Heart left ventricle (tissue), 13 donors: Measurements from ENCODE around the gene CACNG6.

Source experiments
- POLR2A ChIP-seq, 2 donors: fragments of 450-650 bp; IDR thresholded peaks; one replicate each; pipeline ENCODE4 v1.6.1; 2017; ENCODE audit warnings: antibody characterized with exemption in 2 of 2, mild to moderate bottlenecking in 2 of 2, moderate library complexity in 2 of 2
- TF ChIP-seq, protein P1 (sequence below), 12 donors: fragments of 200-600 bp; sonication (generic) in 4 of 12; IDR thresholded peaks; one replicate each; pipeline versions ENCODE4 v1.5.0 to v1.8.0; 2018 to 2022; ENCODE audit warnings: antibody characterized with exemption in 12 of 12, mild to moderate bottlenecking in 5 of 12
- donor health status: ischemic (EF 13 %, LVEDD 7.1; RV severe dilation, severe dysfunction).
- donor health status: DM: no; HTN: yes; CAD: no.
- donor health status: DM: no; HTN: no; CAD: no.
- donor health status: ischemic (EF 25% LVEDD 6.9; RV normal size, moderate dysfunction).
- donor health status: ischemic (EF 25% LVEDD 5.7; RV mildly dilated, moderate dysfunction).
- donor health status: ischemic (EF 35%, LVEDD 5.7; RV mildly dilated, moderate dysfunction).
- donor health status: nonischemic (EF 11% LVEDD 7.7; RV severe dilation, severe dysfunction).
- donor health status: DM: yes; HTN: yes; CAD: no.
- donor health status: PGD.
- donor health status: ischemic (EF 29% LVEDD 5.4; RV normal size, mild dysfunction).
- donor health status: nonischemic (EF 23%, LVEDD 6.1; RV moderate dilation, normal function).

DNA sequence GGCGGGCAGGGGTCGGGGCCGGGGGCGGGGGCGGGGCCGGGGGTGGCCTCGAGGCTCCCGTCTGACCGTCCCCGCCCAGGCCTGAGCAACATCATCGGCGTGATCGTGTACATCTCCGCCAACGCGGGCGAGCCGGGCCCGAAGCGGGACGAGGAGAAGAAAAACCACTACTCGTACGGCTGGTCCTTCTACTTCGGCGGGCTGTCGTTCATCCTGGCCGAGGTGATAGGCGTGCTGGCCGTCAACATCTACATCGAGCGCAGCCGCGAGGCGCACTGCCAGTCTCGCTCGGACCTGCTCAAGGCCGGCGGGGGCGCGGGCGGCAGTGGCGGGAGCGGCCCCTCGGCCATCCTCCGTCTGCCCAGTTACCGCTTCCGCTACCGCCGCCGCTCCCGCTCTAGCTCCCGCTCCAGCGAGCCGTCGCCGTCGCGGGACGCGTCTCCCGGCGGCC is 9.4 kb upstream of the CACNG6 start:
- TF ChIP-seq, protein P1, sequence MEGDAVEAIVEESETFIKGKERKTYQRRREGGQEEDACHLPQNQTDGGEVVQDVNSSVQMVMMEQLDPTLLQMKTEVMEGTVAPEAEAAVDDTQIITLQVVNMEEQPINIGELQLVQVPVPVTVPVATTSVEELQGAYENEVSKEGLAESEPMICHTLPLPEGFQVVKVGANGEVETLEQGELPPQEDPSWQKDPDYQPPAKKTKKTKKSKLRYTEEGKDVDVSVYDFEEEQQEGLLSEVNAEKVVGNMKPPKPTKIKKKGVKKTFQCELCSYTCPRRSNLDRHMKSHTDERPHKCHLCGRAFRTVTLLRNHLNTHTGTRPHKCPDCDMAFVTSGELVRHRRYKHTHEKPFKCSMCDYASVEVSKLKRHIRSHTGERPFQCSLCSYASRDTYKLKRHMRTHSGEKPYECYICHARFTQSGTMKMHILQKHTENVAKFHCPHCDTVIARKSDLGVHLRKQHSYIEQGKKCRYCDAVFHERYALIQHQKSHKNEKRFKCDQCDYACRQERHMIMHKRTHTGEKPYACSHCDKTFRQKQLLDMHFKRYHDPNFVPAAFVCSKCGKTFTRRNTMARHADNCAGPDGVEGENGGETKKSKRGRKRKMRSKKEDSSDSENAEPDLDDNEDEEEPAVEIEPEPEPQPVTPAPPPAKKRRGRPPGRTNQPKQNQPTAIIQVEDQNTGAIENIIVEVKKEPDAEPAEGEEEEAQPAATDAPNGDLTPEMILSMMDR (IDR thresholded peaks at IDR 0.05) = no peak
- no peak for TF ChIP-seq POLR2A (IDR thresholded peaks at IDR 0.05)
